ENCODE data around the gene KIRREL1.

DNA sequence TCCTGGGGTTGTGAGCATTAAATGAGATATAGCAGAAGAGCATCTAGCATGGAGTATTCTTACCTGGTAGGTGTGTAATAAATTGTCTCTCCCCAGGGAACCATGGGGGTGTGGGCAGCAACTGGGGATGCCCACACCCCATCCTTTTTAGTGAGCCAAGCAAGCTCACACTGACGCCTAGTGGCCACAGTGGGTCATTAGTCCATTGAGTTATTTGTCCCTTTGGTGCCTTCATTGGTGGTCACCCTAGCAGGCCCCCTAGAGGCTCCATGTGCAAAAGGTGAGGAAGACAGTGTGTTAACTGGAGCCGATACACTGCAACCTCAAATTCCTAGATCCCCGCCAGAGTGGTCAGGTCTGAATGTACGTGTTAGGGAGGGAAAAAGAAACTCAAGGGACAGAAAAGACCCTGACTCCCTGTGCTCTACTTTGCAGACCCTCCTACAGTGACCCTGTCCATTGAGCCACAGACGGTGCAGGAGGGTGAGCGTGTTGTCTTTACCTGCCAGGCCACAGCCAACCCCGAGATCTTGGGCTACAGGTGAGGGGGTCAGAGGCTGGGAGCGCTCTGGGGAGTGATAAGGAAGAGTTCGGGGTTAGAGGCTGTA is 94.0 kb downstream of the KIRREL1 start:
- TF ChIP-seq CTCF (IDR thresholded peaks at IDR 0.05; ENCODE audit: insufficient read depth, low read depth, low read length) (peak; percentile 99), EZH2 (IDR thresholded peaks at IDR 0.05; ENCODE audit: insufficient read depth, low read length) (no peak)
